HepG2 (cell line): ENCODE measurements around the gene BRD1.

Experiments
- KDM6A ChIP-seq: IDR thresholded peaks from 2 replicates; pipeline ENCODE4 v1.6.1; 2016; ENCODE audit warnings: low read depth
- KMT2A ChIP-seq: sonication (generic); formaldehyde crosslinking; IDR thresholded peaks from 2 replicates; pipeline ENCODE4 v1.4.0; 2020; ENCODE audit warnings: missing genetic modification reagents
- MBD4 ChIP-seq: IDR thresholded peaks from 2 replicates; pipeline ENCODE4 v1.6.1; 2012; ENCODE audit warnings: low read length, inconsistent platforms, borderline replicate concordance
- MTERF4 ChIP-seq: sonication (generic); formaldehyde crosslinking; IDR thresholded peaks from 2 replicates; pipeline ENCODE4 v1.8.0; 2023; ENCODE audit warnings: mild to moderate bottlenecking, missing genetic modification reagents
- POLR2A ChIP-seq, 2 experiments: IDR thresholded peaks; 2 replicates each; pipeline ENCODE4 v1.6.1; 2011; ENCODE audit warnings: low read depth in 2 of 2, low read length in 2 of 2, mild to moderate bottlenecking in 1 of 2, moderate library complexity in 1 of 2; ENCODE audit not compliant: insufficient read depth in 1 of 2
- POLR2AphosphoS5 ChIP-seq: IDR thresholded peaks from 2 replicates; pipeline ENCODE4 v1.6.1; 2012; ENCODE audit warnings: low read depth, low read length
- SMC3 ChIP-seq: IDR thresholded peaks from 2 replicates; pipeline ENCODE4 v1.6.1; 2011; ENCODE audit warnings: low read length, improper control_type of control experiment
- YY1 ChIP-seq: IDR thresholded peaks from 2 replicates; pipeline ENCODE4 v1.6.1; 2011; ENCODE audit warnings: low read length, low read depth, moderate library complexity, mild to moderate bottlenecking; ENCODE audit not compliant: insufficient read depth, insufficient replicate concordance
- ZNF317 ChIP-seq: sonication (generic); formaldehyde crosslinking; IDR thresholded peaks from 2 replicates; pipeline ENCODE4 v1.5.0; 2020; ENCODE audit warnings: mild to moderate bottlenecking, missing genetic modification reagents
- ZNF337 ChIP-seq: sonication (generic); formaldehyde crosslinking; IDR thresholded peaks from 2 replicates; pipeline ENCODE4 v1.5.1; 2020; ENCODE audit warnings: missing genetic modification reagents, low read depth, mild to moderate bottlenecking, borderline replicate concordance
- ZNF720 ChIP-seq: sonication (generic); formaldehyde crosslinking; IDR thresholded peaks from 2 replicates; pipeline ENCODE4 v1.4.0; 2020; ENCODE audit warnings: missing genetic modification reagents
- TF ChIP-seq, protein P1 (sequence below): sonication (generic); formaldehyde crosslinking; IDR thresholded peaks from 2 replicates; pipeline ENCODE4 v1.5.0; 2020; ENCODE audit warnings: mild to moderate bottlenecking, missing genetic modification reagents, moderate library complexity

DNA sequence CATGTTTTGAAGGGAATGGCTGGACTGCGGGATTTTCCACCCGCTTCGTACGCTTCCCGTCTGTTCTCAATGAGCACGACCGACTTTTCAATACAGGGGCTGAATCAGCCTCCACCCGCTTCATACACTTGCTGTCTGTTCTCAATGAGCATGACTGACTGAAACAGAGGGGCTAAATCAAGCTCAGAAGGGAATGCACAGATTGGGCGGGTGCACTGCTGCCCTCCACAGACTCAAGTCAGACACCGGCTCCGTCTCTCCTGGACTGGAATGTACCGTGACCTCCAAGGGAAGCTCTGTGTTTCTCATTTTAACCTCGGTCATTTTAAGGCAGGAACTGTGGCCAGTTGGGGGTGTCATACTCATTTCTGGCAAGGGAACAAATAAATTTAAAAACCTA lies 48.5 kb downstream of the BRD1 start:
- TF ChIP-seq KMT2A (CRISPR knock-in tag) = no peak
- no peak for TF ChIP-seq ZNF720
- no peak for TF ChIP-seq ZNF317 (CRISPR knock-in tag)
- TF ChIP-seq ZNF337 = no peak
- TF ChIP-seq, protein P1, sequence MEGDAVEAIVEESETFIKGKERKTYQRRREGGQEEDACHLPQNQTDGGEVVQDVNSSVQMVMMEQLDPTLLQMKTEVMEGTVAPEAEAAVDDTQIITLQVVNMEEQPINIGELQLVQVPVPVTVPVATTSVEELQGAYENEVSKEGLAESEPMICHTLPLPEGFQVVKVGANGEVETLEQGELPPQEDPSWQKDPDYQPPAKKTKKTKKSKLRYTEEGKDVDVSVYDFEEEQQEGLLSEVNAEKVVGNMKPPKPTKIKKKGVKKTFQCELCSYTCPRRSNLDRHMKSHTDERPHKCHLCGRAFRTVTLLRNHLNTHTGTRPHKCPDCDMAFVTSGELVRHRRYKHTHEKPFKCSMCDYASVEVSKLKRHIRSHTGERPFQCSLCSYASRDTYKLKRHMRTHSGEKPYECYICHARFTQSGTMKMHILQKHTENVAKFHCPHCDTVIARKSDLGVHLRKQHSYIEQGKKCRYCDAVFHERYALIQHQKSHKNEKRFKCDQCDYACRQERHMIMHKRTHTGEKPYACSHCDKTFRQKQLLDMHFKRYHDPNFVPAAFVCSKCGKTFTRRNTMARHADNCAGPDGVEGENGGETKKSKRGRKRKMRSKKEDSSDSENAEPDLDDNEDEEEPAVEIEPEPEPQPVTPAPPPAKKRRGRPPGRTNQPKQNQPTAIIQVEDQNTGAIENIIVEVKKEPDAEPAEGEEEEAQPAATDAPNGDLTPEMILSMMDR (CRISPR knock-in tag) = no peak
- no peak for TF ChIP-seq KDM6A
- no peak for TF ChIP-seq MBD4
- no peak for TF ChIP-seq YY1
- no peak for TF ChIP-seq SMC3
- TF ChIP-seq POLR2A (IDR thresholded peaks at IDR 0.05; ENCODE audit: insufficient read depth in 1 of 2, low read depth in 2 of 2, low read length in 2 of 2) = no peak
- TF ChIP-seq POLR2AphosphoS5 = no peak
- TF ChIP-seq MTERF4 = no peak
